Loucy (cell line): ENCODE measurements around the gene EP300.

Experiments
- CTCF ChIP-seq: fragments of 200-600 bp; sonication (generic); conservative IDR thresholded peaks from 2 replicates; pipeline ENCODE4 v1.5.1; 2014; ENCODE audit warnings: mild to moderate bottlenecking, antibody characterized with exemption, low read length
- EZH2phosphoT487 ChIP-seq: fragments of 200-600 bp; IDR thresholded peaks from 2 replicates; pipeline ENCODE4 v1.6.1; 2018; ENCODE audit warnings: antibody characterized with exemption, mild to moderate bottlenecking, moderate library complexity, borderline replicate concordance

GRCh38 chr22:41181349-41182241, 89.2 kb downstream of the EP300 start:
- TF ChIP-seq CTCF (no peak), EZH2phosphoT487 (no peak)
